ENCODE results near the gene ADGRG7.
"Not testable (repeated sequence)": the region's sequence is repeated elsewhere in the genome, so short reads cannot be mapped to it uniquely, and the experiment has no call there.

Gene ADGRG7

GRCh38 chr3:100647171-100647570 is 37.8 kb downstream of the ADGRG7 start:
- no peak for DNase-seq

DNA sequence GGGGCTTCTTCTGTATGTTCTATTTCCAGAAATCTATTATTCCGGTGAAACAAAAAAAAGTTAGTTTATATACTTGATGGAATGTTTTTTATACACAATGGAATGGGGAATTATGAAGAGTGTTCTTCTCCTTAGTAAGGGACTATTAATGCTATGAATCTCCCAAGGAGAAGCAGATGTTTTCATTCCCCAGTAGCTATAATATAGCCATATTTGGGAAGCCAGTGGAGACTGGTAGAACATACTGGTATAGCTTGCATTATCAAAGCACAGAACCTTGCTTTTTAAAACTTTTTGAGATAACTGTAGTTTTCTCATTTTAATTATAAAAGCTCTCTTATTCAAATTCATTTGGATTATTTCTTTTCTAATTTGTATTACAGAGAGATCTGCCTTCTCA is 38.3 kb downstream of the ADGRG7 start:
- no peak for DNase-seq

DNA sequence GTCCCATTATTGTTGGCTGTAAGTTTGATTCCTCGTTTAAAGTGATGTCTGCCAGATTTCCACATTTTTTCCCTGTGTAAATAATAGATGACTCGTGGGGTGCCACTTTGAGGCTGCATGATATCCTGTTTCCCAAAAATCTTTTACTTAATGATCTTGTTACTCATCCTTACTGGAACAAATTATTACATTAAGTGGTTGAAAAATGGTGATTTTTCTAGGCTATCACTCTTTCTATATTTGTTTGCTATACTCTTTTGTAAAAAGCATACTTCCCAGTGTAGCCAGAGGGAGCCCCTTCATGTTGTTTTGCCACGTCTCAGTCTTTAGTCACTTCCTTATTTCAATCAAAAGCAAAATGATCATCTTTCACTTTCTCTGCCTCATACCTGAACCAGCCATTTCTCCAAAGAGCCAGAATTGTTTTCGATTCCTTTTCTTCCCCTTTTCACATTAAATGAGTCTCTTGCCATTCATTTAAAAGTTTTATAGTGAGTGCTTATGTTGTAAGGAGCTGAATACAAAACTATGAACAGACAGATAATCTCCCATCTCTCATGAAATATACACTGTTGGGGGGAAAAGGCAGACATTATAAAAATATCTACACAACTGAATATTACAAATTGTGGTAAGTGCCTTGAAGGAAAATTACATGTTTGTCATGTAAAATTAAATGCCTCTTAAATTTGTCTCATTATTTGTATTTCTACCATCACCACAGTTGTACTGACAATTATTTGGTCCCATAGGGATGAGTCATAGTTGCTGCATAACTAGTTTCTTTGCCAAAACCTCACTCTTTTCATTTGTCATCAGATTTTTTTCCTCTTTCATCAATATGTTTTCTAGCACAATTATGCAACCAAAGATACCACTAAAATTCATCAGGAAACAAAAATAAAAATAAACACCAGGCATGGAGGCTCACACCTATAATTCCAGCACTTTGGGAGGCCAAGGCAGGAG is 41.5 kb downstream of the ADGRG7 start:
- peak; percentile 12 for DNase-seq

GRCh38 chr3:100653604-100654294 is 44.3 kb downstream of the ADGRG7 start:
- DNase-seq = no peak

DNA sequence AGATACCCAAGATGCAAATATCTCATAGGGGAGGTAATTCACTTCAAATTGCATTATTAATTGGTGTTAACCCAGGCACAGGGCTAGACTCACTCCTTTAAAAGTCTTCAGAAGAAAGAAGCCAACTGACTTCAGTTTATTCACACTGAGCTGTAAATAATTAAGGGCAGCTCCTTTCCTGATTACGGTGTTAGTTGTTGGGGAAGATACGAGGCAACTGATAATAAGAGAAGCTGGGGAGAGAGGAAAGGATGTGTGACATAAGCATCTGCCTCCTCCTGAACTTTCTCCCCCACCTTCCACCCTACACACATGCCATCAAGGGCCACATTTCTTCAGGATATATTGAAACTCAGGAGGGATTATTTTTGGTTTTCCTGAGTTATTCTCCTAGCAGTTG is 47.5 kb downstream of the ADGRG7 start:
- DNase-seq = no peak

GRCh38 chr3:100661294-100661693 is 51.9 kb downstream of the ADGRG7 start:
- DNase-seq = not testable (repeated sequence)

GRCh38 chr3:100662113-100662823 is 52.9 kb downstream of the ADGRG7 start:
- DNase-seq = no peak

DNA sequence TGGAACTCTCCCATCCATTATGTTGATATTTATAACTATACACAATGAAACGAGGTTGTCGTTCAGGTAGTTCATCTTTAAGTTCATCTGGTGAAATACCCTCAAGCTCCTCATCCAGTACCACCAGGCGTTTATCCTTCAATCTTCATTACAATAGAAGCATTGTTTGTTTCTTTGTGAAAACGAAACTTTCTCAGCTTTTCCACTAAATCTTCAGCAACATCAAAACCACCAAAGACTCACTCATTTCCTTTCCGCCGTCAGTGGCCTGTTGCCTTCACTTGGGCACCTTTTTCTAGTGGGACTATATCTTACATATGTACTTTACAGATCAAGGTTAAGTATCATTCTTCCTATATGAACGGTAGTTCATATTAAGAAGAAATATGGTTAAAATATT is 55.8 kb downstream of the ADGRG7 start:
- peak; percentile 36 for DNase-seq

DNA sequence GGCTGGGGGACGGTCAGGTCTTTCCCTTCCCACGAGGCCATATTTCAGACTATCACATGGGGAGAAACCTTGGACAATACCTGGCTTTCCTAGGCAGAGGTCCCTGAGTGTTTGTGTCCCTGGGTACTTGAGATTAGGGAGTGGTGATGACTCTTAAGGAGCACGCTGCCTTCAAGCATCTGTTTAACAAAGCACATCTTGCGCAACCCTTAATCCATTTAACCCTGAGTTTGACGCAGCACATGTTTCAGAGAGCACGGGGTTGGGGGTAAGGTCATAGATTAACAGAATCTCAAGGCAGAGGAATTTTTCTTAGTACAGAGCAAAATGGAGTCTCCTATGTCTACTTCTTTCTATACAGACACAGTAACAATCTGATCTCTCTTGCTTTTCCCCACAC is 57.3 kb downstream of the ADGRG7 start:
- DNase-seq = not testable (repeated sequence)

GRCh38 chr3:100667316-100667715 is 57.9 kb downstream of the ADGRG7 start:
- not testable (repeated sequence) for DNase-seq

- not testable (repeated sequence) for DNase-seq
These were observed 61.6 kb downstream of the ADGRG7 start for GRCh38 chr3:100670995-100671394.

- DNase-seq = no peak
These were observed 72.1 kb downstream of the ADGRG7 start for GRCh38 chr3:100681496-100681895.

- no peak for DNase-seq
These were observed 72.9 kb downstream of the ADGRG7 start for GRCh38 chr3:100682056-100682853.

DNA sequence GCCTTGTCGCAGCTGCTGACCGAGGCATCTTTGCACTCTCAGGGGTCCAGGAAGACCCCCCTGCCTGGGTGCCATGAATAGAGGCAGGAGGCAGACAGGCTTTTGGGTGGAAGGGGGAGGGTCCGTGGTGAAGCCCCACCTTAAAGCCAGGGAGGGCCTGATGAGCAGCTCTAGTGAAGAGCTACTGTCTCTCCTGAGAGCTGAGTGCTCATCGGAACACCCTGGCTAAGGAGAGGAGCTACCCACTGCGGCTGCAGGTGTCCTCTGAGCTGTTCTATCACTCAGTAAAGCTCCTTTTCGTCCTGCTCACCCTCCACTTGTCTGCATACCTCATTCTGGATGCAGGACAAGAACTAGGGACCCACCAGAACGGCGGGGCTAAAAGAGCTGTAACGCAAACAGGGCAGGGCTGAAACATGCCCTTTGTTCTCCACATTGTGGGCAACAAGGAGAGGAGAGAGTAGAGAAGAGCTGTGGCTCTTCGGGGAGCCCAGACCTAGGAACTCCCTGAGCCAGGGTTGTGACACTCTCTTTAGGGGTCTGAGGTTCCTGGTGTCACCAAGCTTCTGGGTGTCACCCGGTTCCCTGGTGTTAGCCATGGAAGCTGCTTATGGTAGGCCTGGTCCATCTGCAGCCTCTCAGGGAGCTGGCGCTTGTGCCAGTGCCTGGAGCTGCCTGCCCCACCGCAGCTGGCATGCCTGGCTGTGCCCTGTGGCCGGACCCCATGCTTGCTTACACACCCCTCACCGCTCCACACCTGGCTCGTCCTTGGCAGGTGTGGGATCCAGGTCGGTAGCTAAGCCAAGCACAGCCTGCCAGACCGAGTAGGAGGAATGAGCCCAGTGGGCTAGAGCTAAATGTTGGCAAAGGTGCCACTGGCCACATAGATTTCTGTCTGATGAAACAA is 73.7 kb downstream of the ADGRG7 start:
- DNase-seq = no peak

DNA sequence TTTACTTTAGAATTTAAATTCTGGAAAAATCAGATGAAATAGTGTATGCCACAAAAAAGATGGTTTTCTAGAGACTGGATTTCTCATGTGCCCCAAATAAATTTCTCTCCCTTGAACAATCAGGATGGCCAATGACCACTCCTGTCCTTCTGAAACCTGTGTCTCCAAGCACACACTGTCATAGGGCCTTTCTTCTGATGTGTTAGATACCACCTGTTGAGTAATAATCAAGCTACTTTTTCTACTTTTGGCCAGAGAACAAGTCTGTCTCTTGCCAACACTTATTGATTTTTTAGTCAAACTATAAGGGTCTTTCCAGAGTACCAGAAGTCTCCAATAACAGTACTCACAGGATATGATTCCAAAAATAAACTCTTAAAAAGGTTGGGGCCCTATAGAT is 83.8 kb downstream of the ADGRG7 start:
- no peak for DNase-seq

- no peak for DNase-seq
These were observed 86.3 kb downstream of the ADGRG7 start for GRCh38 chr3:100695696-100696095.

- DNase-seq = no peak
These were observed 86.8 kb downstream of the ADGRG7 start for GRCh38 chr3:100696161-100696560.

- DNase-seq = no peak
These were observed 87.8 kb downstream of the ADGRG7 start for GRCh38 chr3:100697172-100697571.

DNA sequence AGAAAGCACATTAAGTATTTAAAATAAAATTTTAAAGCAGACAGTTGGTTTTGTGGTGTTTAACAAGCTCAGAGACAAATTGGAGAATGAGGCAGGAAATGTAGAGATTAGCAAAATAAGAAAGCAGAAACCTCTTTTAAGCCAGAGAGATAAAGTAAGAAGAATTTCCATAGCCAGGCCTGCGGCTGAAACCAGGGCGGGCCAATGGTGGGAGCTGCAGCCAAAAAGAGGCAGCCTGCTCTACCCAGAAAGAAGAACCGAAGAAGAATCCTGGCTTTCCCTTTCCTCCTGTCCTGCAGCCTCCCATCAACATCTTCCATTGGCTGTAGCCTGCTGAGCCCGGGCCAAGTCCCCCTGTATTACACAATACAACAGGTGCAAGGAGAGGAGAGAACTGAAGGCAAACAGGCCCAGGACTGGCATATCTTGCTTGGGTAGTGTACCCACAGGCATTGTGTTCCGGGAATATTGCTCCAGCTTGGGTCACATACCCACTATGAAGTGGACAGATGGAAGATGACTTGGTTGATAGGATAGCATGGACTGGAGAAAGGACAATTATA is 88.4 kb downstream of the ADGRG7 start:
- no peak for DNase-seq

- DNase-seq = no peak
These were observed 89.3 kb downstream of the ADGRG7 start for GRCh38 chr3:100698736-100699135.

GRCh38 chr3:100700708-100701107 is 91.3 kb downstream of the ADGRG7 start:
- DNase-seq = no peak

Data from stimulated activated CD4-positive, alpha-beta T cell treated with anti-CD3 and anti-CD28 coated beads, Interleukin-4, amount 100 ng/mL, for 24 hours (primary cell).